Loucy (cell line): ENCODE measurements around the gene ZNF579.

Experiments
- CTCF ChIP-seq: fragments of 200-600 bp; sonication (generic); conservative IDR thresholded peaks from 2 replicates; pipeline ENCODE4 v1.5.1; 2014; ENCODE audit warnings: mild to moderate bottlenecking, antibody characterized with exemption, low read length
- EZH2phosphoT487 ChIP-seq: fragments of 200-600 bp; IDR thresholded peaks from 2 replicates; pipeline ENCODE4 v1.6.1; 2018; ENCODE audit warnings: antibody characterized with exemption, mild to moderate bottlenecking, moderate library complexity, borderline replicate concordance

DNA sequence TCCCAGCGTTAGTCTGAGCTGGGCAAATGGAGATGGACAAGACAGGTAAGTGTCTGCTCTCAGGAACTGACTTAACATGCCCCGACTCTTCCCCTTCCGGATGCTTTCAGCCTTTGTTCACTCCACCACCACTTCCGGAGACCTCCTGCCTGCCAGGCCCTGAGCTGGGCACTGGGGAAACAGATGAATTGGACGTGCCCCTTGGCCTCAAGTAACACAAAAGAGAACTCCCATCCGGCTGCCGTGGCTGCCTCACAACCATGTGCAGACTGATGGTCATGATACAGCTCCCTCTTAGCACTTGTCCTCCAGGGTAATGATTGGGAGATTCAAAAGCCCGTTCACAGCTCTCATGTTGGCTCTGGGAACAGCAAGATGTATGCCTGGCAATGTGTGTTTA is 36.8 kb upstream of the ZNF579 start:
- no peak for TF ChIP-seq CTCF
- TF ChIP-seq EZH2phosphoT487 = no peak
